PC-3 (cell line): ENCODE data around the gene SRD5A3. TPM values are rescaled to one million over a fixed set of nuclear protein-coding genes. Genes with fewer than 3 reads are reported as not detected.

Experiments used
- ATAC-seq: fragments of 200-7000 bp; cut with Tn5 transposase; 2 replicates; pipeline ENCODE4 v1.9.1; 2020; ENCODE audit warnings: mild to moderate bottlenecking, moderate library complexity
- BruUV-seq: library from RNA; stranded (reverse); fragments of 400-500 nt; replicated peaks from 2 replicates; lab custom pipeline; 2021; lab: Mats Ljungman, UMichigan
- CTCF ChIA-PET: fragments of 300-600 bp; sonication (Branson Sonifier 250); formaldehyde crosslinking; loops from one replicate; lab custom pipeline; 2022; ENCODE audit warnings: antibody characterized with exemption; lab: Charles Lee
- POLR2A ChIA-PET: fragments of 300-600 bp; sonication (Branson Sonifier 250); formaldehyde crosslinking; loops from one replicate; lab custom pipeline; 2022; ENCODE audit warnings: antibody characterized with exemption; ENCODE audit not compliant: unreplicated experiment; lab: Charles Lee
- DNase-seq: peaks from one replicate; pipeline ENCODE4 v3.0.0-alpha.2; 2015
- H2AFZ ChIP-seq: fragments of 300-600 bp; sonication (generic); 2 replicates; pipeline ENCODE4 v1.6.0; 2016; ENCODE audit warnings: antibody characterized with exemption, low read length
- H3F3A ChIP-seq: fragments of 300-600 bp; sonication (generic); one replicate; pipeline ENCODE4 v1.6.0; 2017; ENCODE audit warnings: antibody characterized with exemption, low read length, control low read depth, mild to moderate bottlenecking; ENCODE audit not compliant: unreplicated experiment
- H3K27ac ChIP-seq: fragments of 300-600 bp; sonication (generic); 2 replicates; pipeline ENCODE4 v1.5.1; 2016; ENCODE audit warnings: mild to moderate bottlenecking, low read length
- H3K27me3 ChIP-seq: fragments of 300-600 bp; sonication (generic); 2 replicates; pipeline ENCODE4 v1.6.1; 2016; ENCODE audit warnings: low read length, mixed read lengths
- H3K36me3 ChIP-seq: fragments of 300-600 bp; sonication (generic); 2 replicates; pipeline ENCODE4 v1.6.1; 2016; ENCODE audit warnings: low read depth, mixed run types, low read length, mixed read lengths
- H3K4me1 ChIP-seq: fragments of 300-600 bp; sonication (generic); 2 replicates; pipeline ENCODE4 v1.5.1; 2016; ENCODE audit warnings: low read length; ENCODE audit not compliant: insufficient read depth
- H3K4me2 ChIP-seq: fragments of 300-600 bp; sonication (generic); 2 replicates; pipeline ENCODE4 v1.6.0; 2016; ENCODE audit warnings: low read length
- H3K4me3 ChIP-seq: fragments of 300-600 bp; sonication (generic); 2 replicates; pipeline ENCODE4 v1.5.1; 2016; ENCODE audit warnings: mild to moderate bottlenecking, low read length, mixed read lengths
- H3K79me2 ChIP-seq: fragments of 300-600 bp; sonication (generic); 2 replicates; pipeline ENCODE4 v1.6.1; 2017; ENCODE audit warnings: low read length, mixed read lengths
- H3K9ac ChIP-seq: fragments of 300-600 bp; sonication (generic); 2 replicates; pipeline ENCODE4 v1.6.0; 2016; ENCODE audit warnings: mild to moderate bottlenecking, low read length
- H3K9me2 ChIP-seq: fragments of 300-600 bp; sonication (generic); replicated peaks from 2 replicates; pipeline ENCODE4 v1.6.1; 2016; ENCODE audit warnings: mixed run types, low read length, mixed read lengths
- H3K9me3 ChIP-seq: fragments of 300-600 bp; sonication (generic); 2 replicates; pipeline ENCODE4 v1.6.1; 2016; ENCODE audit warnings: low read length, mixed read lengths
- H4K20me1 ChIP-seq: fragments of 300-600 bp; sonication (generic); 2 replicates; pipeline ENCODE4 v1.6.1; 2016; ENCODE audit warnings: low read length, mixed read lengths
- EZH2 ChIP-seq: fragments of 300-600 bp; sonication (generic); IDR thresholded peaks from one replicate; pipeline ENCODE4 v1.6.1; 2017; ENCODE audit warnings: antibody characterized with exemption, mild to moderate bottlenecking, low read length; ENCODE audit not compliant: unreplicated experiment
- EZH2phosphoT487 ChIP-seq: fragments of 300-600 bp; sonication (generic); IDR thresholded peaks from 2 replicates; pipeline ENCODE4 v1.6.1; 2018; ENCODE audit warnings: mild to moderate bottlenecking, antibody characterized with exemption, low read length, borderline replicate concordance
- intact Hi-C: fragments of 100-400 bp; cut with micrococcal nuclease; formaldehyde crosslinking; loops from 2 replicates; pipeline ENCODE4 v1.9.0; 2023
- total RNA-seq: library from RNA; depleted of rRNA; stranded (reverse); fragments of >200 nt; gene quantifications from 2 replicates; pipeline ENCODE4 v1.2.3, GENCODE V29; 2014
- TF ChIP-seq, protein P1 (sequence below): fragments of 300-600 bp; sonication (generic); conservative IDR thresholded peaks from 2 replicates; pipeline ENCODE4 v1.5.1; 2017; ENCODE audit warnings: antibody characterized with exemption, low read depth, mild to moderate bottlenecking, low read length

The SRD5A3 gene
- total RNA-seq, 1 experiment from 2014 or later = 15.2 TPM

GRCh38 chr4:55406545-55406944, 60.5 kb downstream of the SRD5A3 start:
- no peaks in the 10 kb centered on the region for H3K27me3 ChIP-seq
- intact Hi-C loops = no loop called here
- no peak overlapping the region for H3K27ac ChIP-seq
- no peak overlapping the region for H3K4me3 ChIP-seq
- DNase-seq (no peak), ATAC-seq (no peak)
- H3K79me2 ChIP-seq = peaks cover 92% of the 10 kb centered on the region
- POLR2A ChIA-PET = no interaction called here
- H3K4me2 ChIP-seq = no peak overlapping the region
- peaks cover 60% of the 10 kb centered on the region for H4K20me1 ChIP-seq
- CTCF ChIA-PET = no interaction called here
- no peaks in the 10 kb centered on the region for H3K9me3 ChIP-seq
- H3F3A ChIP-seq = no peaks in the 10 kb centered on the region
- no TSS peak for BruUV-seq
- no peak overlapping the region for H2AFZ ChIP-seq
- H3K9me2 ChIP-seq = no peaks in the 10 kb centered on the region
- H3K9ac ChIP-seq = no peak overlapping the region
- peaks cover 57% of the 10 kb centered on the region for H3K36me3 ChIP-seq
- TF ChIP-seq EZH2 (no peak), EZH2phosphoT487 (no peak)
- TF ChIP-seq, protein P1, sequence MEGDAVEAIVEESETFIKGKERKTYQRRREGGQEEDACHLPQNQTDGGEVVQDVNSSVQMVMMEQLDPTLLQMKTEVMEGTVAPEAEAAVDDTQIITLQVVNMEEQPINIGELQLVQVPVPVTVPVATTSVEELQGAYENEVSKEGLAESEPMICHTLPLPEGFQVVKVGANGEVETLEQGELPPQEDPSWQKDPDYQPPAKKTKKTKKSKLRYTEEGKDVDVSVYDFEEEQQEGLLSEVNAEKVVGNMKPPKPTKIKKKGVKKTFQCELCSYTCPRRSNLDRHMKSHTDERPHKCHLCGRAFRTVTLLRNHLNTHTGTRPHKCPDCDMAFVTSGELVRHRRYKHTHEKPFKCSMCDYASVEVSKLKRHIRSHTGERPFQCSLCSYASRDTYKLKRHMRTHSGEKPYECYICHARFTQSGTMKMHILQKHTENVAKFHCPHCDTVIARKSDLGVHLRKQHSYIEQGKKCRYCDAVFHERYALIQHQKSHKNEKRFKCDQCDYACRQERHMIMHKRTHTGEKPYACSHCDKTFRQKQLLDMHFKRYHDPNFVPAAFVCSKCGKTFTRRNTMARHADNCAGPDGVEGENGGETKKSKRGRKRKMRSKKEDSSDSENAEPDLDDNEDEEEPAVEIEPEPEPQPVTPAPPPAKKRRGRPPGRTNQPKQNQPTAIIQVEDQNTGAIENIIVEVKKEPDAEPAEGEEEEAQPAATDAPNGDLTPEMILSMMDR = no peak
- H3K4me1 ChIP-seq = no peaks in the 10 kb centered on the region

GRCh38 chr4:55407119-55407518, 61.1 kb downstream of the SRD5A3 start:
- Histone ChIP-seq H3K79me2 (peaks cover 92% of the 10 kb centered on the region), H3K27me3 (no peaks in the 10 kb centered on the region), H3K4me1 (no peaks in the 10 kb centered on the region), H2AFZ (no peak overlapping the region), H3K9ac (no peak overlapping the region), H3K27ac (no peak overlapping the region), H3F3A (no peaks in the 10 kb centered on the region), H3K9me2 (no peaks in the 10 kb centered on the region), H3K4me2 (no peak overlapping the region), H4K20me1 (peaks cover 63% of the 10 kb centered on the region), H3K9me3 (no peaks in the 10 kb centered on the region), H3K36me3 (peaks cover 61% of the 10 kb centered on the region), H3K4me3 (no peak overlapping the region)
- DNase-seq (no peak), ATAC-seq (no peak)
- TF ChIP-seq, protein P1 = no peak
- TF ChIP-seq EZH2 (no peak), EZH2phosphoT487 (no peak)
- intact Hi-C loops = no loop called here
- CTCF ChIA-PET = no interaction called here
- POLR2A ChIA-PET = no interaction called here
- no TSS peak for BruUV-seq

DNA sequence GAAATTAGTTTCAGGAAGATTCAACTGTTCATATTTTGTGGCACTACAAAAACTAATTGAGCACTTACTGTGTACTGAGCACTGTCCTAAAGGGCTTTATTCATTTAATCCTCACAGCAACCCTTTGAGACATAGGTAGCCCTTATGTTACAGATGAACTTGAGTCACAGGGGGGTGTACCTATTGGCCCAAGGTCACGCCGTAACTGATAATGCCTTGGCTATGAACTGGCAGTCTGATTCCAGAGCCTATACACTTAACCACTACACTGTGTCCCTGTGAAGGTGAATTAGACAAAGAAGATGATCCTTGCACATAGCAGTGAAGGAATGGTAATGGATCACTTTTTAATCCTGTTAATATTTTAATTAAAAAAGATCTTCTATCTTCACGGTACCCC, 61.7 kb downstream of the SRD5A3 start:
- Histone ChIP-seq H3K9ac (no peak overlapping the region), H3K79me2 (peaks cover 96% of the 10 kb centered on the region), H3F3A (no peaks in the 10 kb centered on the region), H3K36me3 (peaks cover 61% of the 10 kb centered on the region), H3K4me1 (no peaks in the 10 kb centered on the region), H3K9me3 (no peaks in the 10 kb centered on the region), H3K4me3 (no peak overlapping the region), H3K27me3 (no peaks in the 10 kb centered on the region), H2AFZ (no peak overlapping the region), H3K4me2 (no peak overlapping the region), H3K27ac (no peak overlapping the region), H4K20me1 (peaks cover 63% of the 10 kb centered on the region), H3K9me2 (no peaks in the 10 kb centered on the region)
- ChIA-PET CTCF (no interaction called here), POLR2A (no interaction called here)
- TF ChIP-seq, protein P1 = no peak
- TF ChIP-seq EZH2phosphoT487 = no peak
- intact Hi-C loops = no loop called here
- BruUV-seq = no TSS peak
- ATAC-seq (no peak), DNase-seq (no peak)
